Measurements from ENCODE around the gene CD99L2.
A peak's percentile ranks its signal among the peaks of the same experiment; 100 is the strongest.

CD99L2 gene

DNA sequence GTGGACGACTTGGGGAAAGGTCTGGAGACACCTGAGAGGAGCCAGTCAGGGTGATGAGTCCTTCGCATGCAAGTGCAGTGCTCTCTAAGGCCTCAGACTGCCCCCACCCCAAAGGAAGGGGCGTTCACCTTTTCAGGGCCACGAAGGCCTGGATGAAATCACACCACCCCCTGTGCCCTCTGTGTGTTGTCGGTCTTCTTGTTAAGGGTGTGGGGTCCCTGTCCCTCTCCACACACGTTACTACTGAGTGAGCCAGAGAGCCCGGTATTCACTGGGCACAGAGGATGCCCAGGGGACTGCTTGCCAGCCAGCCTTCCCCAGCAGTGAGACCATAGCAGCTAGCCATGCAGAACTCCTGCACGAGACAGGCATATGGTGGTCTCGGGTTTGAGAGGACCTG is 133.2 kb downstream of the CD99L2 start:
- Histone ChIP-seq H3K36me3 (ENCODE audit: control insufficient read depth, insufficient read depth, low read length) (no peaks in the 10 kb centered on the region), H2BK5ac (ENCODE audit: low read length) (no peak overlapping the region), H3K4ac (ENCODE audit: low read depth, low read length) (no peak overlapping the region), H3K79me2 (ENCODE audit: control insufficient read depth, insufficient read depth, low read length) (no peaks in the 10 kb centered on the region), H3K4me2 (ENCODE audit: low read length) (no peak overlapping the region), H3K4me1 (ENCODE audit: control insufficient read depth, low read depth, low read length) (no peaks in the 10 kb centered on the region), H2BK120ac (ENCODE audit: low read depth, low read length) (no peak overlapping the region), H3K27ac (ENCODE audit: low read depth, low read length) (no peak overlapping the region), H4K5ac (ENCODE audit: low read length) (no peak overlapping the region), H3K27me3 (ENCODE audit: insufficient read depth, low read length, poor library complexity) (no peaks in the 10 kb centered on the region), H3K56ac (ENCODE audit: low read length) (no peak overlapping the region), H3K9ac (ENCODE audit: low read length) (no peak overlapping the region), H3K23ac (ENCODE audit: low read length) (no peak overlapping the region), H3K4me3 (ENCODE audit: low read length) (no peak overlapping the region), H3K79me1 (ENCODE audit: low read length) (no peaks in the 10 kb centered on the region), H3K18ac (ENCODE audit: low read length) (peak overlapping the region; percentile 23), H4K8ac (ENCODE audit: low read depth, low read length) (no peak overlapping the region), H2BK15ac (replicated peaks; ENCODE audit: low read depth) (no peak overlapping the region), H2AK5ac (ENCODE audit: low read length) (no peak overlapping the region)
- no CpG with 5 or more reads among the region's 9 CpGs for WGBS (ENCODE audit: extremely low coverage, insufficient coverage, low lambda C conversion rate)
- no peak for DNase-seq

DNA sequence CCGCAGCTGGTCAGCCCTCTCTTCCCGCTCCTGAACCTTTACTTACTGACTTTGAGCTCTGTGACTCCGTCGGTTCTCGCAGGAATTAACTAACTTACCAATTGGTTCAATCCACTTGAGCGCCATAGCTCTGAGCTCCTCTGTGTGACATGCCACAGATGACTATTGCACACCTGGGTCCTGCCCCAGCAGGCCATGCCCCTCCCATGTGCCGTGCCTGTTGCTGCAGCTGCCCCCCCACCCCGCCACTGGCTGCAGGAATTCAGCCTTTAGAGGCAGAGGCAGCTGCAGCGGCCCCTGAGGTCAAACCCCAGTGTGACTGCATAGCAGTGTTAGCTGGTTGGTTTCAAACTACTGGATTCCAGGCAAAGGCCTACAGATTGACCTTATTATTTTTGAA is 134.7 kb downstream of the CD99L2 start:
- no peak overlapping the region for H3K9ac ChIP-seq (ENCODE audit: low read length)
- no peak overlapping the region for H3K27ac ChIP-seq (ENCODE audit: low read depth, low read length)
- H2BK15ac ChIP-seq (replicated peaks; ENCODE audit: low read depth) = no peak overlapping the region
- H3K79me1 ChIP-seq (ENCODE audit: low read length) = no peaks in the 10 kb centered on the region
- H4K8ac ChIP-seq (ENCODE audit: low read depth, low read length) = no peak overlapping the region
- H2BK5ac ChIP-seq (ENCODE audit: low read length) = no peak overlapping the region
- H3K27me3 ChIP-seq (ENCODE audit: insufficient read depth, low read length, poor library complexity) = no peaks in the 10 kb centered on the region
- H3K36me3 ChIP-seq (ENCODE audit: control insufficient read depth, insufficient read depth, low read length) = no peaks in the 10 kb centered on the region
- H3K4ac ChIP-seq (ENCODE audit: low read depth, low read length) = no peak overlapping the region
- no peak overlapping the region for H3K4me3 ChIP-seq (ENCODE audit: low read length)
- no peaks in the 10 kb centered on the region for H3K79me2 ChIP-seq (ENCODE audit: control insufficient read depth, insufficient read depth, low read length)
- H4K5ac ChIP-seq (ENCODE audit: low read length) = no peak overlapping the region
- no peak overlapping the region for H3K4me2 ChIP-seq (ENCODE audit: low read length)
- no peak overlapping the region for H2AK5ac ChIP-seq (ENCODE audit: low read length)
- DNase-seq = peak; percentile 24
- no peak overlapping the region for H2BK120ac ChIP-seq (ENCODE audit: low read depth, low read length)
- no peaks in the 10 kb centered on the region for H3K4me1 ChIP-seq (ENCODE audit: control insufficient read depth, low read depth, low read length)
- no peak overlapping the region for H3K23ac ChIP-seq (ENCODE audit: low read length)
- no CpG with 5 or more reads among the region's 9 CpGs for WGBS (ENCODE audit: extremely low coverage, insufficient coverage, low lambda C conversion rate)
- H3K18ac ChIP-seq (ENCODE audit: low read length) = no peak overlapping the region
- no peak overlapping the region for H3K56ac ChIP-seq (ENCODE audit: low read length)

GRCh38 chrX:150763303-150763797 is 135.1 kb downstream of the CD99L2 start:
- H3K4me2 ChIP-seq (ENCODE audit: low read length) = no peak overlapping the region
- no CpG with 5 or more reads among the region's 13 CpGs for WGBS (ENCODE audit: extremely low coverage, insufficient coverage, low lambda C conversion rate)
- H3K79me1 ChIP-seq (ENCODE audit: low read length) = no peaks in the 10 kb centered on the region
- H2BK5ac ChIP-seq (ENCODE audit: low read length) = no peak overlapping the region
- no peak overlapping the region for H3K4ac ChIP-seq (ENCODE audit: low read depth, low read length)
- H4K5ac ChIP-seq (ENCODE audit: low read length) = no peak overlapping the region
- no peak overlapping the region for H3K23ac ChIP-seq (ENCODE audit: low read length)
- H3K36me3 ChIP-seq (ENCODE audit: control insufficient read depth, insufficient read depth, low read length) = no peaks in the 10 kb centered on the region
- H4K8ac ChIP-seq (ENCODE audit: low read depth, low read length) = no peak overlapping the region
- DNase-seq = no peak
- H3K27ac ChIP-seq (ENCODE audit: low read depth, low read length) = no peak overlapping the region
- H3K9ac ChIP-seq (ENCODE audit: low read length) = no peak overlapping the region
- H3K56ac ChIP-seq (ENCODE audit: low read length) = no peak overlapping the region
- H3K4me1 ChIP-seq (ENCODE audit: control insufficient read depth, low read depth, low read length) = no peaks in the 10 kb centered on the region
- no peaks in the 10 kb centered on the region for H3K79me2 ChIP-seq (ENCODE audit: control insufficient read depth, insufficient read depth, low read length)
- no peak overlapping the region for H2BK15ac ChIP-seq (replicated peaks; ENCODE audit: low read depth)
- no peak overlapping the region for H2AK5ac ChIP-seq (ENCODE audit: low read length)
- no peak overlapping the region for H2BK120ac ChIP-seq (ENCODE audit: low read depth, low read length)
- H3K27me3 ChIP-seq (ENCODE audit: insufficient read depth, low read length, poor library complexity) = no peaks in the 10 kb centered on the region
- no peak overlapping the region for H3K18ac ChIP-seq (ENCODE audit: low read length)
- no peak overlapping the region for H3K4me3 ChIP-seq (ENCODE audit: low read length)

GRCh38 chrX:150762258-150763165 is 136.0 kb downstream of the CD99L2 start:
- Histone ChIP-seq H2BK120ac (ENCODE audit: low read depth, low read length) (no peak overlapping the region), H3K4me1 (ENCODE audit: control insufficient read depth, low read depth, low read length) (no peaks in the 10 kb centered on the region), H3K27me3 (ENCODE audit: insufficient read depth, low read length, poor library complexity) (no peaks in the 10 kb centered on the region), H3K27ac (ENCODE audit: low read depth, low read length) (no peak overlapping the region), H3K4me3 (ENCODE audit: low read length) (no peak overlapping the region), H3K23ac (ENCODE audit: low read length) (no peak overlapping the region), H3K9ac (ENCODE audit: low read length) (no peak overlapping the region), H3K79me2 (ENCODE audit: control insufficient read depth, insufficient read depth, low read length) (no peaks in the 10 kb centered on the region), H2BK5ac (ENCODE audit: low read length) (no peak overlapping the region), H2BK15ac (replicated peaks; ENCODE audit: low read depth) (no peak overlapping the region), H3K36me3 (ENCODE audit: control insufficient read depth, insufficient read depth, low read length) (no peaks in the 10 kb centered on the region), H2AK5ac (ENCODE audit: low read length) (no peak overlapping the region), H3K56ac (ENCODE audit: low read length) (no peak overlapping the region), H3K4me2 (ENCODE audit: low read length) (no peak overlapping the region), H3K4ac (ENCODE audit: low read depth, low read length) (no peak overlapping the region), H4K5ac (ENCODE audit: low read length) (no peak overlapping the region), H3K79me1 (ENCODE audit: low read length) (no peaks in the 10 kb centered on the region), H4K8ac (ENCODE audit: low read depth, low read length) (no peak overlapping the region), H3K18ac (ENCODE audit: low read length) (no peak overlapping the region)
- no CpG with 5 or more reads among the region's 36 CpGs for WGBS (ENCODE audit: extremely low coverage, insufficient coverage, low lambda C conversion rate)
- DNase-seq = no peak

- H3K36me3 ChIP-seq (ENCODE audit: control insufficient read depth, insufficient read depth, low read length) = no peaks in the 10 kb centered on the region
- no peak overlapping the region for H3K4ac ChIP-seq (ENCODE audit: low read depth, low read length)
- H3K27ac ChIP-seq (ENCODE audit: low read depth, low read length) = no peak overlapping the region
- H4K5ac ChIP-seq (ENCODE audit: low read length) = no peak overlapping the region
- no peak overlapping the region for H2BK5ac ChIP-seq (ENCODE audit: low read length)
- no peaks in the 10 kb centered on the region for H3K4me1 ChIP-seq (ENCODE audit: control insufficient read depth, low read depth, low read length)
- no peak overlapping the region for H3K23ac ChIP-seq (ENCODE audit: low read length)
- WGBS (ENCODE audit: extremely low coverage, insufficient coverage, low lambda C conversion rate) = no CpG with 5 or more reads among the region's 8 CpGs
- no peak overlapping the region for H2BK120ac ChIP-seq (ENCODE audit: low read depth, low read length)
- H2AK5ac ChIP-seq (ENCODE audit: low read length) = no peak overlapping the region
- H3K79me1 ChIP-seq (ENCODE audit: low read length) = no peaks in the 10 kb centered on the region
- no peak overlapping the region for H4K8ac ChIP-seq (ENCODE audit: low read depth, low read length)
- H2BK15ac ChIP-seq (replicated peaks; ENCODE audit: low read depth) = no peak overlapping the region
- no peaks in the 10 kb centered on the region for H3K79me2 ChIP-seq (ENCODE audit: control insufficient read depth, insufficient read depth, low read length)
- no peak overlapping the region for H3K56ac ChIP-seq (ENCODE audit: low read length)
- no peak overlapping the region for H3K9ac ChIP-seq (ENCODE audit: low read length)
- DNase-seq = no peak
- no peak overlapping the region for H3K4me2 ChIP-seq (ENCODE audit: low read length)
- H3K18ac ChIP-seq (ENCODE audit: low read length) = no peak overlapping the region
- no peaks in the 10 kb centered on the region for H3K27me3 ChIP-seq (ENCODE audit: insufficient read depth, low read length, poor library complexity)
- H3K4me3 ChIP-seq (ENCODE audit: low read length) = no peak overlapping the region
Observed at GRCh38 chrX:150761819-150762216, 136.7 kb downstream of the CD99L2 start.
